ENCODE measurements around the gene SLC2A10. TPM values are rescaled to one million over a fixed set of nuclear protein-coding genes. Genes with fewer than 3 reads are reported as not detected.

The SLC2A10 gene
- total and polyA plus RNA-seq, 7 experiments from 2014 or later, result 0.05 to 0.17 TPM; not detected in 5

- DNase-seq (peak in 1 of 9 donors; percentile 7), ATAC-seq (no peak)
- H3K36me3 ChIP-seq (ENCODE audit: control insufficient read depth in 2 of 3, insufficient read depth in 3 of 3, low read length in 3 of 3), result peaks cover 0 to 28% (median 0%) of the 10 kb centered on the region in 3 experiments
- peak overlapping the region; percentile 84 for H3K4me3 ChIP-seq (ENCODE audit: low read length)
- peak overlapping the region; percentile 90 for H3K27ac ChIP-seq (ENCODE audit: low read depth, low read length)
- no peaks in the 10 kb centered on the region for H3K9me3 ChIP-seq (ENCODE audit: control insufficient read depth in 2 of 3, low read length in 3 of 3)
- ChIA-PET CTCF (no interaction called here), POLR2A (interaction anchor here (1.2 kb wide), 1 partner anchor 8 kb away, joined by 4 read pairs; no protein-coding TSS in a partner anchor)
- H3K27me3 ChIP-seq (ENCODE audit: control insufficient read depth in 2 of 2, insufficient read depth in 2 of 2, low read length in 2 of 2), result no peaks in the 10 kb centered on the region
- Mint-ChIP-seq H3K27ac (peak overlapping the region; percentile 79 to 96 (median 88)), H3K27me3 (no peaks in the 10 kb centered on the region), H3K36me3 (peaks cover 8 to 29% (median 14%) of the 10 kb centered on the region in 5 donors), H3K4me1 (peaks cover 46 to 62% (median 53%) of the 10 kb centered on the region in 7 donors), H3K4me3 (peak overlapping the region; percentile 90 to 100 (median 96)), H3K9me3 (no peaks in the 10 kb centered on the region)
- H3K4me1 ChIP-seq (ENCODE audit: control insufficient read depth in 2 of 2, insufficient read depth in 2 of 2, low read length in 2 of 2), result peaks cover 20 to 30% of the 10 kb centered on the region in 2 donors
- intact Hi-C loops (cut with micrococcal nuclease), result loop anchor here (1.0 to 10.0 kb wide), 12 partner anchors 282 to 1804 kb away; partner anchors contain the start of genes ELMO2 (in 2 of the 2), ZMYND8 (in 2 of the 2), CDH22 (in 1 of the 2) and DNTTIP1 (in 1 of the 2)
Observed at GRCh38 chr20:46688151-46689081, 21.0 kb upstream of the SLC2A10 start.

- Histone ChIP-seq H3K9me3 (ENCODE audit: control insufficient read depth in 2 of 3, low read length in 3 of 3) (no peaks in the 10 kb centered on the region), H3K27me3 (ENCODE audit: control insufficient read depth in 2 of 2, insufficient read depth in 2 of 2, low read length in 2 of 2) (no peaks in the 10 kb centered on the region), H3K36me3 (ENCODE audit: control insufficient read depth in 2 of 3, insufficient read depth in 3 of 3, low read length in 3 of 3) (peaks cover 0 to 20% (median 0%) of the 10 kb centered on the region in 3 experiments), H3K4me3 (ENCODE audit: low read length) (peak within 1 kb of the TSS; percentile 84), H3K4me1 (ENCODE audit: control insufficient read depth in 2 of 2, insufficient read depth in 2 of 2, low read length in 2 of 2) (peaks cover 20 to 30% of the 10 kb centered on the region in 2 donors), H3K27ac (ENCODE audit: low read depth, low read length) (peak within 1 kb of the TSS; percentile 90)
- intact Hi-C loops (cut with micrococcal nuclease), result loop anchor here (1.0 to 10.0 kb wide), 12 partner anchors 282 to 1804 kb away; partner anchors contain the start of genes ELMO2 (in 2 of the 2), ZMYND8 (in 2 of the 2), CDH22 (in 1 of the 2) and DNTTIP1 (in 1 of the 2)
- Mint-ChIP-seq H3K4me3 (peak within 1 kb of the TSS; percentile 90 to 100 (median 96)), H3K27me3 (no peaks in the 10 kb centered on the region), H3K36me3 (peaks cover 4 to 25% (median 14%) of the 10 kb centered on the region in 5 donors), H3K9me3 (no peaks in the 10 kb centered on the region), H3K4me1 (peaks cover 38 to 54% (median 45%) of the 10 kb centered on the region in 7 donors), H3K27ac (peak within 1 kb of the TSS; percentile 91 to 97 (median 95))
- DNase-seq (peak; percentile 85 to 98 (median 96)), ATAC-seq (peak; percentile 97)
- ChIA-PET CTCF (no interaction called here), POLR2A (interaction anchor here (1.0 to 1.2 kb wide), 2 partner anchors 9 to 12 kb away, joined by 3 to 4 read pairs; no protein-coding TSS in a partner anchor)
Observed at GRCh38 chr20:46689082-46689753, 20.2 kb upstream of the SLC2A10 start, which contains the start of gene TP53RK. Gene TP53RK, minus strand, starts transcription at chr20:46689444. Its CDS starts 30 bp downstream, at chr20:46689414.

- H3K36me3 Mint-ChIP-seq, result peaks cover 4 to 25% (median 14%) of the 10 kb centered on the region in 5 donors
- Histone ChIP-seq H3K4me3 (ENCODE audit: low read length) (peak overlapping the region; percentile 84), H3K27ac (ENCODE audit: low read depth, low read length) (peak overlapping the region; percentile 90), H3K4me1 (ENCODE audit: control insufficient read depth in 2 of 2, insufficient read depth in 2 of 2, low read length in 2 of 2) (peaks cover 20 to 30% of the 10 kb centered on the region in 2 donors), H3K9me3 (ENCODE audit: control insufficient read depth in 2 of 3, low read length in 3 of 3) (no peaks in the 10 kb centered on the region), H3K27me3 (ENCODE audit: control insufficient read depth in 2 of 2, insufficient read depth in 2 of 2, low read length in 2 of 2) (no peaks in the 10 kb centered on the region), H3K36me3 (ENCODE audit: control insufficient read depth in 2 of 3, insufficient read depth in 3 of 3, low read length in 3 of 3) (peaks cover 0 to 15% (median 0%) of the 10 kb centered on the region in 3 experiments)
- peak overlapping the region; percentile 90 to 100 (median 96) for H3K4me3 Mint-ChIP-seq
- CTCF ChIA-PET, result no interaction called here
- peaks cover 0 to 3% (median 0%) of the 10 kb centered on the region in 11 donors for H3K9me3 Mint-ChIP-seq
- H3K27ac Mint-ChIP-seq, result peak overlapping the region; percentile 91 to 97 (median 95)
- DNase-seq (no peak), ATAC-seq (no peak)
- no peaks in the 10 kb centered on the region for H3K27me3 Mint-ChIP-seq
- intact Hi-C loops (cut with micrococcal nuclease), result loop anchor here (1.0 to 10.0 kb wide), 12 partner anchors 283 to 1805 kb away; partner anchors contain the start of genes ELMO2 (in 2 of the 2), ZMYND8 (in 2 of the 2), CDH22 (in 1 of the 2) and DNTTIP1 (in 1 of the 2)
- POLR2A ChIA-PET, result interaction anchor here (0.5 to 1.2 kb wide), 3 partner anchors 9 to 55 kb away, joined by 3 to 4 read pairs (median 3); no protein-coding TSS in a partner anchor
- peaks cover 36 to 56% (median 49%) of the 10 kb centered on the region in 7 donors for H3K4me1 Mint-ChIP-seq
Observed at GRCh38 chr20:46689754-46690085, 19.7 kb upstream of the SLC2A10 start.

GRCh38 chr20:46690219-46691106 lies 19.0 kb upstream of the SLC2A10 start:
- Mint-ChIP-seq H3K27ac (peak overlapping the region; percentile 38 to 97 (median 94)), H3K36me3 (peaks cover 0 to 21% (median 9%) of the 10 kb centered on the region in 5 donors), H3K4me3 (peak overlapping the region in 9 of 10 donors; percentile 53 to 100 (median 96)), H3K9me3 (peaks cover 0 to 3% (median 0%) of the 10 kb centered on the region in 11 donors), H3K27me3 (no peaks in the 10 kb centered on the region), H3K4me1 (peaks cover 30 to 50% (median 44%) of the 10 kb centered on the region in 7 donors)
- ChIA-PET CTCF (interaction anchor here (0.6 kb wide), 1 partner anchor 79 kb away, joined by 3 read pairs; no protein-coding TSS in a partner anchor), POLR2A (interaction anchor here (0.5 to 1.2 kb wide), 3 partner anchors 10 to 56 kb away, joined by 3 to 4 read pairs (median 3); no protein-coding TSS in a partner anchor)
- peak overlapping the region; percentile 90 for H3K27ac ChIP-seq (ENCODE audit: low read depth, low read length)
- intact Hi-C loops (cut with micrococcal nuclease), result no loop called here
- peaks cover 0 to 14% (median 0%) of the 10 kb centered on the region in 3 experiments for H3K36me3 ChIP-seq (ENCODE audit: control insufficient read depth in 2 of 3, insufficient read depth in 3 of 3, low read length in 3 of 3)
- H3K4me1 ChIP-seq (ENCODE audit: control insufficient read depth in 2 of 2, insufficient read depth in 2 of 2, low read length in 2 of 2), result peaks cover 20 to 30% of the 10 kb centered on the region in 2 donors
- DNase-seq (no peak), ATAC-seq (no peak)
- H3K9me3 ChIP-seq (ENCODE audit: control insufficient read depth in 2 of 3, low read length in 3 of 3), result no peaks in the 10 kb centered on the region
- H3K27me3 ChIP-seq (ENCODE audit: control insufficient read depth in 2 of 2, insufficient read depth in 2 of 2, low read length in 2 of 2), result no peaks in the 10 kb centered on the region
- no peak overlapping the region for H3K4me3 ChIP-seq (ENCODE audit: low read length)

GRCh38 chr20:46691196-46691595 lies 18.3 kb upstream of the SLC2A10 start:
- Histone ChIP-seq H3K4me1 (ENCODE audit: control insufficient read depth in 2 of 2, insufficient read depth in 2 of 2, low read length in 2 of 2) (peaks cover 14 to 24% of the 10 kb centered on the region in 2 donors), H3K36me3 (ENCODE audit: control insufficient read depth in 2 of 3, insufficient read depth in 3 of 3, low read length in 3 of 3) (peaks cover 0 to 14% (median 0%) of the 10 kb centered on the region in 3 experiments), H3K27me3 (ENCODE audit: control insufficient read depth in 2 of 2, insufficient read depth in 2 of 2, low read length in 2 of 2) (no peaks in the 10 kb centered on the region), H3K9me3 (ENCODE audit: control insufficient read depth in 2 of 3, low read length in 3 of 3) (no peaks in the 10 kb centered on the region), H3K27ac (ENCODE audit: low read depth, low read length) (no peak overlapping the region), H3K4me3 (ENCODE audit: low read length) (no peak overlapping the region)
- Mint-ChIP-seq H3K4me1 (peaks cover 24 to 44% (median 41%) of the 10 kb centered on the region in 7 donors), H3K36me3 (peaks cover 0 to 16% (median 4%) of the 10 kb centered on the region in 5 donors), H3K4me3 (peak overlapping the region in 1 of 10 donors; percentile 62), H3K9me3 (peaks cover 0 to 3% (median 0%) of the 10 kb centered on the region in 11 donors), H3K27ac (peak overlapping the region in 3 of 9 donors; percentile 39 to 54 (median 48)), H3K27me3 (no peaks in the 10 kb centered on the region)
- ChIA-PET POLR2A (no interaction called here), CTCF (no interaction called here)
- intact Hi-C loops (cut with micrococcal nuclease), result no loop called here
- ATAC-seq (no peak), DNase-seq (no peak)

All from naive thymus-derived CD4-positive, alpha-beta T cell (primary cell).